Osteoblast (primary cell): ENCODE data around the gene RASD1. TPM values are rescaled to one million over a fixed set of nuclear protein-coding genes. Genes with fewer than 3 reads are reported as not detected.

ENCODE experiments used
- DNase-seq: peaks from one replicate; pipeline ENCODE4 v3.0.0; 2011; ENCODE audit warnings: low spot score, mixed read lengths; ENCODE audit not compliant: insufficient read length; ENCODE audit errors: missing footprints
- H2AFZ ChIP-seq: 2 replicates; pipeline ENCODE4 v1.6.0; 2011; ENCODE audit warnings: mild to moderate bottlenecking, low read length
- H3K27ac ChIP-seq: 2 replicates; pipeline ENCODE4 v1.5.1; 2011; ENCODE audit warnings: mild to moderate bottlenecking, low read depth, low read length, moderate library complexity
- H3K27me3 ChIP-seq: 2 replicates; pipeline ENCODE4 v1.6.0; 2012; ENCODE audit warnings: mild to moderate bottlenecking, control low read depth, inconsistent platforms, low read length, moderate library complexity; ENCODE audit not compliant: insufficient read depth
- H3K36me3 ChIP-seq: 2 replicates; pipeline ENCODE4 v1.5.1; 2011; ENCODE audit warnings: mild to moderate bottlenecking, low read length, control low read depth, moderate library complexity; ENCODE audit not compliant: insufficient read depth
- H3K4me1 ChIP-seq: 2 replicates; pipeline ENCODE4 v1.5.1; 2011; ENCODE audit warnings: mild to moderate bottlenecking, low read length, control low read depth, moderate library complexity; ENCODE audit not compliant: insufficient read depth
- H3K4me2 ChIP-seq: 2 replicates; pipeline ENCODE4 v1.6.0; 2011; ENCODE audit warnings: mild to moderate bottlenecking, low read length; ENCODE audit not compliant: insufficient read depth
- H3K4me3 ChIP-seq: fragments of 200-600 bp; sonication (generic); 3 replicates; pipeline ENCODE4 v1.5.1; 2012; ENCODE audit warnings: mild to moderate bottlenecking, low read length, inconsistent platforms; ENCODE audit not compliant: insufficient read depth
- H3K79me2 ChIP-seq: 2 replicates; pipeline ENCODE4 v1.6.0; 2012; ENCODE audit warnings: mild to moderate bottlenecking, low read length, control low read depth, inconsistent platforms; ENCODE audit not compliant: insufficient read depth
- H3K9me3 ChIP-seq: 2 replicates; pipeline ENCODE4 v1.5.1; 2011; ENCODE audit warnings: low read depth, low read length, control low read depth
- H4K20me1 ChIP-seq: 2 replicates; pipeline ENCODE4 v1.6.0; 2012; ENCODE audit warnings: mild to moderate bottlenecking, low read length, control low read depth; ENCODE audit not compliant: insufficient read depth
- total RNA-seq: library from RNA; depleted of rRNA; stranded (reverse); fragments of >200 nt; gene quantifications from 2 replicates; pipeline ENCODE4 v1.2.3, GENCODE V29; 2012
- TF ChIP-seq, protein P1 (sequence below): IDR thresholded peaks from 2 replicates; pipeline ENCODE4 v1.5.1; 2011; ENCODE audit warnings: mild to moderate bottlenecking, low read depth, low read length, moderate library complexity; ENCODE audit errors: extremely low read depth

The RASD1 gene
- total RNA-seq, 1 donor = 13.8 TPM

- TF ChIP-seq, protein P1, sequence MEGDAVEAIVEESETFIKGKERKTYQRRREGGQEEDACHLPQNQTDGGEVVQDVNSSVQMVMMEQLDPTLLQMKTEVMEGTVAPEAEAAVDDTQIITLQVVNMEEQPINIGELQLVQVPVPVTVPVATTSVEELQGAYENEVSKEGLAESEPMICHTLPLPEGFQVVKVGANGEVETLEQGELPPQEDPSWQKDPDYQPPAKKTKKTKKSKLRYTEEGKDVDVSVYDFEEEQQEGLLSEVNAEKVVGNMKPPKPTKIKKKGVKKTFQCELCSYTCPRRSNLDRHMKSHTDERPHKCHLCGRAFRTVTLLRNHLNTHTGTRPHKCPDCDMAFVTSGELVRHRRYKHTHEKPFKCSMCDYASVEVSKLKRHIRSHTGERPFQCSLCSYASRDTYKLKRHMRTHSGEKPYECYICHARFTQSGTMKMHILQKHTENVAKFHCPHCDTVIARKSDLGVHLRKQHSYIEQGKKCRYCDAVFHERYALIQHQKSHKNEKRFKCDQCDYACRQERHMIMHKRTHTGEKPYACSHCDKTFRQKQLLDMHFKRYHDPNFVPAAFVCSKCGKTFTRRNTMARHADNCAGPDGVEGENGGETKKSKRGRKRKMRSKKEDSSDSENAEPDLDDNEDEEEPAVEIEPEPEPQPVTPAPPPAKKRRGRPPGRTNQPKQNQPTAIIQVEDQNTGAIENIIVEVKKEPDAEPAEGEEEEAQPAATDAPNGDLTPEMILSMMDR = no peak
- Histone ChIP-seq H3K4me2 (no peak overlapping the region), H3K27ac (no peak overlapping the region), H4K20me1 (no peaks in the 10 kb centered on the region), H3K36me3 (no peaks in the 10 kb centered on the region), H3K79me2 (no peaks in the 10 kb centered on the region), H2AFZ (no peak overlapping the region), H3K4me1 (no peaks in the 10 kb centered on the region), H3K9me3 (no peaks in the 10 kb centered on the region), H3K27me3 (peaks cover 3% of the 10 kb centered on the region), H3K4me3 (no peak overlapping the region)
- peak; percentile 87 for DNase-seq
Observed at GRCh38 chr17:17503566-17504130, 7.5 kb upstream of the RASD1 start.

DNA sequence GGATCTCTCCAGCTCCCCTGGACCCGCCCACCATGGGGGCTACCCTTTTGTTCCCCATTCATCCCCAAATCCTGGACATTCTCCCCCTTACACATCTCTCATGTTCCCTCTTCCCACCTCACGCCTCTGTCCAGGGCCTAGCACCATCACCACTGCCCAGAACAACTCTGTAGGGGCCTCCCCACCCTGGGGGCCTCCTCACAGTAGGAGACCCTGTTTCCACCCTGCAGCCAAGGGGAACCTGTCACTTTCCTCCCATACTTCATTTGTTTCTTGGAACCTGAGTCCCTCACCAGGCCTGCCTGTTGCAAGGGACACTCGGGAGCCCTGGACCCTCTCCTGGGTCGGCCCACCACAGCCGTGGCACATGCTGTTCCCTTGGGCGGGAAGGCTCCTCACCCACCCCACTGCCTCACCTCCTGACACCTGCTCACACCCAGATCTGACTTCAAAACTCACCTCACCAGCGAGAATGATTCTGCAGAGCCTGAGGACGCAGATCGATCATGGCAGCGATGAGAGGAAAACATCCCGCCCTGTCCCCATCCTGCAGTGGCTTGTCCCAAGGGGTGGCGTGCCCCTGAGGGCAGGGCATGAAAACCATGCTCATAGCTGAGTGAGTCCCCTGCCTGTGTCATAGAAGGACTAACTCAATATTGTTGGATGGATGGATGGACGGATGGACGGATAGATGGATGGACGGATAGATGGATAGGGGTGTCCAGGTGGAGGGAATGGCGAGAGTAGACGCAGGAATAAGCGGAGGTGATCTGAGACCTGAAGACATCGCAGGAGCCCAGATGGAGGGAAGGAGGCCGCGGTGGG lies 6.8 kb upstream of the RASD1 start:
- H3K79me2 ChIP-seq = no peaks in the 10 kb centered on the region
- no peaks in the 10 kb centered on the region for H3K4me1 ChIP-seq
- TF ChIP-seq, protein P1 = no peak
- H3K4me2 ChIP-seq = no peak overlapping the region
- H3K27ac ChIP-seq = no peak overlapping the region
- no peak overlapping the region for H3K4me3 ChIP-seq
- H3K36me3 ChIP-seq = no peaks in the 10 kb centered on the region
- H3K27me3 ChIP-seq = peaks cover 3% of the 10 kb centered on the region
- no peaks in the 10 kb centered on the region for H4K20me1 ChIP-seq
- DNase-seq = peak; percentile 80
- H2AFZ ChIP-seq = no peak overlapping the region
- H3K9me3 ChIP-seq = no peaks in the 10 kb centered on the region

GRCh38 chr17:17500999-17501605 lies 4.9 kb upstream of the RASD1 start:
- Histone ChIP-seq H3K4me2 (no peak overlapping the region), H3K36me3 (no peaks in the 10 kb centered on the region), H3K4me1 (peaks cover 4% of the 10 kb centered on the region), H3K27ac (no peak overlapping the region), H3K79me2 (no peaks in the 10 kb centered on the region), H3K27me3 (peaks cover 3% of the 10 kb centered on the region), H2AFZ (no peak overlapping the region), H3K4me3 (no peak overlapping the region), H4K20me1 (no peaks in the 10 kb centered on the region), H3K9me3 (no peaks in the 10 kb centered on the region)
- DNase-seq = peak; percentile 45
- TF ChIP-seq, protein P1 = peak; percentile 23
